SU-DHL-6 (cell line): ENCODE results near the gene POMGNT2.

ENCODE experiments used
- EZH2phosphoT487 ChIP-seq: fragments of 200-600 bp; sonication (generic), shearing (Covaris generic); conservative IDR thresholded peaks from 2 replicates; pipeline ENCODE4 v1.6.1; 2018; ENCODE audit warnings: mild to moderate bottlenecking, antibody characterized with exemption, low read length, moderate library complexity, mixed read lengths
- TF ChIP-seq, protein P1 (sequence below): fragments of 200-600 bp; sonication (generic); IDR thresholded peaks from one replicate; pipeline ENCODE4 v1.5.1; 2017; ENCODE audit warnings: antibody characterized with exemption, mild to moderate bottlenecking, low read length, moderate library complexity; ENCODE audit not compliant: insufficient read depth, poor library complexity, severe bottlenecking

DNA sequence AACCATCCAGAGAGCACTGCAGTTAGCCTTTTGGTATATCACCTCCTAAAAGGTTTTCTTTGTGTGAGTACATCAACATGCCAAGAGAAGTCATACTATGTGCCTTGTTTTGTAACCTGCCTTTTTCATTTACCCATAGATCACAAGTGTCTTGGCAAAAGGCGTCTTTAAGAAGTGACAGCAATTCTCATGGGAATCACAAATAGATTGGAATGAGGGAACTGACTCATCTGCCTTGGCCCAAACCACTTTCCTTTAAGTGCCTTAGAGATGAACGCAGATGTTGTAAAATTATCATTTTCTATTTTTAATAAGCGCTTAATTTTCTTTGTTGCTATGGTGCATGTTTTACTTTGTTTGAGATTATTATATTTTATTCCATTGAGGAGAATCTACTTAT, 20.7 kb upstream of the POMGNT2 start:
- TF ChIP-seq EZH2phosphoT487, result no peak
- TF ChIP-seq, protein P1, sequence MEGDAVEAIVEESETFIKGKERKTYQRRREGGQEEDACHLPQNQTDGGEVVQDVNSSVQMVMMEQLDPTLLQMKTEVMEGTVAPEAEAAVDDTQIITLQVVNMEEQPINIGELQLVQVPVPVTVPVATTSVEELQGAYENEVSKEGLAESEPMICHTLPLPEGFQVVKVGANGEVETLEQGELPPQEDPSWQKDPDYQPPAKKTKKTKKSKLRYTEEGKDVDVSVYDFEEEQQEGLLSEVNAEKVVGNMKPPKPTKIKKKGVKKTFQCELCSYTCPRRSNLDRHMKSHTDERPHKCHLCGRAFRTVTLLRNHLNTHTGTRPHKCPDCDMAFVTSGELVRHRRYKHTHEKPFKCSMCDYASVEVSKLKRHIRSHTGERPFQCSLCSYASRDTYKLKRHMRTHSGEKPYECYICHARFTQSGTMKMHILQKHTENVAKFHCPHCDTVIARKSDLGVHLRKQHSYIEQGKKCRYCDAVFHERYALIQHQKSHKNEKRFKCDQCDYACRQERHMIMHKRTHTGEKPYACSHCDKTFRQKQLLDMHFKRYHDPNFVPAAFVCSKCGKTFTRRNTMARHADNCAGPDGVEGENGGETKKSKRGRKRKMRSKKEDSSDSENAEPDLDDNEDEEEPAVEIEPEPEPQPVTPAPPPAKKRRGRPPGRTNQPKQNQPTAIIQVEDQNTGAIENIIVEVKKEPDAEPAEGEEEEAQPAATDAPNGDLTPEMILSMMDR, result no peak
